OCI-LY3 (cell line): ENCODE measurements around the gene SLC39A1.

Experiments used
- CTCF ChIP-seq: fragments of 200-600, 300-600 bp; sonication (generic); IDR thresholded peaks from 2 replicates; pipeline ENCODE4 v1.5.1; 2014; ENCODE audit warnings: antibody characterized with exemption, low read length, low read depth
- EZH2phosphoT487 ChIP-seq: fragments of 200-600 bp; shearing (Covaris generic); IDR thresholded peaks from 2 replicates; pipeline ENCODE4 v1.6.1; 2018; ENCODE audit warnings: antibody characterized with exemption, mixed run types, low read depth

- no peak; the same call in none of the 2 replicates for TF ChIP-seq CTCF
- TF ChIP-seq EZH2phosphoT487, result no peak
Observed at GRCh38 chr1:153968000-153968363, 4.6 kb upstream of the SLC39A1 start.
